Fibroblast of pulmonary artery (primary cell): Measurements from ENCODE around the gene ERBB4.
"Not testable (repeated sequence)": the region's sequence is repeated elsewhere in the genome, so short reads cannot be mapped to it uniquely, and the experiment has no call there.

Experiments used
- DNase-seq: peaks from one replicate; pipeline ENCODE4 v3.0.0-alpha.2; 2010; ENCODE audit warnings: low read depth
- H3K4me3 ChIP-seq: replicated peaks from 2 replicates; pipeline ENCODE4 v1.5.1; 2011; ENCODE audit warnings: low read depth, mild to moderate bottlenecking, control low read depth, low read length, moderate library complexity
- CTCF ChIP-seq: IDR thresholded peaks from 2 replicates; pipeline ENCODE4 v1.5.1; 2011; ENCODE audit warnings: mild to moderate bottlenecking, control low read depth, low read length, inconsistent platforms; ENCODE audit errors: missing control alignments

Gene ERBB4

GRCh38 chr2:212465456-212465855 is 73.1 kb downstream of the ERBB4 start:
- no peak for TF ChIP-seq CTCF
- DNase-seq: no peak
- no peak overlapping the region for H3K4me3 ChIP-seq

- not testable (repeated sequence) for DNase-seq, H3K4me3 ChIP-seq
Observed at GRCh38 chr2:212461708-212462107, 76.9 kb downstream of the ERBB4 start.

- DNase-seq: no peak
- TF ChIP-seq CTCF: no peak
- H3K4me3 ChIP-seq: no peak overlapping the region
Observed at GRCh38 chr2:212454149-212454548, 84.5 kb downstream of the ERBB4 start.

- H3K4me3 ChIP-seq: no peak overlapping the region
- DNase-seq: peak; percentile 86
- TF ChIP-seq CTCF: no peak
Observed at GRCh38 chr2:212451786-212452231, 86.8 kb downstream of the ERBB4 start.

- TF ChIP-seq CTCF: no peak
- no peak overlapping the region for H3K4me3 ChIP-seq
- no peak for DNase-seq
Observed at GRCh38 chr2:212448698-212449097, 89.9 kb downstream of the ERBB4 start.

GRCh38 chr2:212441821-212442220 is 96.8 kb downstream of the ERBB4 start:
- no peak for TF ChIP-seq CTCF
- H3K4me3 ChIP-seq: no peak overlapping the region
- DNase-seq: no peak

- no peak for TF ChIP-seq CTCF
- no peak for DNase-seq
- no peak overlapping the region for H3K4me3 ChIP-seq
Observed at GRCh38 chr2:212441141-212441540, 97.5 kb downstream of the ERBB4 start.
